DOHH2 (cell line): ENCODE measurements around the gene TMEM184A.

ENCODE experiments used
- H3F3A ChIP-seq: fragments of 200-600 bp; sonication (generic), shearing (Covaris generic); 2 replicates; pipeline ENCODE4 v1.6.0; 2016; ENCODE audit warnings: antibody characterized with exemption, mild to moderate bottlenecking; ENCODE audit not compliant: control insufficient read depth, insufficient read depth
- H3K27ac ChIP-seq: fragments of 200-600 bp; sonication (generic); 2 replicates; pipeline ENCODE4 v1.5.1; 2014; ENCODE audit warnings: low read depth, mild to moderate bottlenecking, low read length, moderate library complexity
- H3K27me3 ChIP-seq: fragments of 200-600 bp; sonication (generic); 2 replicates; pipeline ENCODE4 v1.6.1; 2014; ENCODE audit warnings: mild to moderate bottlenecking, low read length, mixed read lengths; ENCODE audit not compliant: control insufficient read depth
- H3K36me3 ChIP-seq: fragments of 200-600 bp; sonication (generic); 2 replicates; pipeline ENCODE4 v1.6.1; 2014; ENCODE audit warnings: mild to moderate bottlenecking, low read length, moderate library complexity, mixed read lengths; ENCODE audit not compliant: control insufficient read depth
- H3K4me1 ChIP-seq: fragments of 200-600 bp; sonication (generic); 2 replicates; pipeline ENCODE4 v1.6.1; 2014; ENCODE audit warnings: mild to moderate bottlenecking, low read length, mixed read lengths; ENCODE audit not compliant: control insufficient read depth
- H3K4me2 ChIP-seq: fragments of 200-600 bp; sonication (generic); 2 replicates; pipeline ENCODE4 v1.6.0; 2014; ENCODE audit warnings: mild to moderate bottlenecking, low read length, moderate library complexity
- H3K4me3 ChIP-seq: fragments of 200-600 bp; sonication (generic); 2 replicates; pipeline ENCODE4 v1.5.1; 2014; ENCODE audit warnings: mild to moderate bottlenecking, low read length, mixed read lengths
- H3K79me2 ChIP-seq: fragments of 200-600 bp; sonication (generic); 2 replicates; pipeline ENCODE4 v1.6.1; 2014; ENCODE audit warnings: mild to moderate bottlenecking, low read length, mixed read lengths; ENCODE audit not compliant: control insufficient read depth
- H3K9me2 ChIP-seq: fragments of 200-600 bp; sonication (generic); replicated peaks from 2 replicates; pipeline ENCODE4 v1.6.1; 2014; ENCODE audit warnings: mild to moderate bottlenecking, low read length, mixed read lengths; ENCODE audit not compliant: control insufficient read depth
- H3K9me3 ChIP-seq: fragments of 200-600 bp; sonication (generic); 2 replicates; pipeline ENCODE4 v1.6.1; 2014; ENCODE audit warnings: antibody characterized with exemption, low read length, mixed read lengths; ENCODE audit not compliant: control insufficient read depth, insufficient read depth
- H4K20me1 ChIP-seq: fragments of 200-600 bp; sonication (generic); 2 replicates; pipeline ENCODE4 v1.6.0; 2014; ENCODE audit warnings: low read depth, mild to moderate bottlenecking, antibody characterized with exemption, low read length, moderate library complexity; ENCODE audit not compliant: control insufficient read depth, insufficient read depth
- EZH2phosphoT487 ChIP-seq: fragments of 200-600 bp; sonication (generic); IDR thresholded peaks from 2 replicates; pipeline ENCODE4 v1.6.1; 2017; ENCODE audit warnings: borderline replicate concordance, mild to moderate bottlenecking, antibody characterized with exemption, low read length, moderate library complexity, mixed read lengths
- TF ChIP-seq, protein P1 (sequence below): fragments of 200-600 bp; sonication (generic); IDR thresholded peaks from one replicate; pipeline ENCODE4 v1.5.1; 2014; ENCODE audit warnings: antibody characterized with exemption, mild to moderate bottlenecking, low read depth, low read length; ENCODE audit not compliant: poor library complexity, severe bottlenecking

TMEM184A gene

GRCh38 chr7:1579481-1580421 lies 23.7 kb upstream of the TMEM184A start:
- no peaks in the 10 kb centered on the region for H3K79me2 ChIP-seq
- H3K27ac ChIP-seq = no peak overlapping the region
- H3K4me2 ChIP-seq = no peak overlapping the region
- H3K4me3 ChIP-seq = no peak overlapping the region
- H4K20me1 ChIP-seq = no peaks in the 10 kb centered on the region
- no peaks in the 10 kb centered on the region for H3K9me3 ChIP-seq
- H3K36me3 ChIP-seq = no peaks in the 10 kb centered on the region
- H3K4me1 ChIP-seq = 0 out of 2 replicates have a peak, but pooled peaks cover 4% of the 10 kb centered on the region
- H3K9me2 ChIP-seq = no peaks in the 10 kb centered on the region
- H3K27me3 ChIP-seq = peaks cover 5% of the 10 kb centered on the region
- TF ChIP-seq, protein P1, sequence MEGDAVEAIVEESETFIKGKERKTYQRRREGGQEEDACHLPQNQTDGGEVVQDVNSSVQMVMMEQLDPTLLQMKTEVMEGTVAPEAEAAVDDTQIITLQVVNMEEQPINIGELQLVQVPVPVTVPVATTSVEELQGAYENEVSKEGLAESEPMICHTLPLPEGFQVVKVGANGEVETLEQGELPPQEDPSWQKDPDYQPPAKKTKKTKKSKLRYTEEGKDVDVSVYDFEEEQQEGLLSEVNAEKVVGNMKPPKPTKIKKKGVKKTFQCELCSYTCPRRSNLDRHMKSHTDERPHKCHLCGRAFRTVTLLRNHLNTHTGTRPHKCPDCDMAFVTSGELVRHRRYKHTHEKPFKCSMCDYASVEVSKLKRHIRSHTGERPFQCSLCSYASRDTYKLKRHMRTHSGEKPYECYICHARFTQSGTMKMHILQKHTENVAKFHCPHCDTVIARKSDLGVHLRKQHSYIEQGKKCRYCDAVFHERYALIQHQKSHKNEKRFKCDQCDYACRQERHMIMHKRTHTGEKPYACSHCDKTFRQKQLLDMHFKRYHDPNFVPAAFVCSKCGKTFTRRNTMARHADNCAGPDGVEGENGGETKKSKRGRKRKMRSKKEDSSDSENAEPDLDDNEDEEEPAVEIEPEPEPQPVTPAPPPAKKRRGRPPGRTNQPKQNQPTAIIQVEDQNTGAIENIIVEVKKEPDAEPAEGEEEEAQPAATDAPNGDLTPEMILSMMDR = peak; percentile 98
- no peak for TF ChIP-seq EZH2phosphoT487
- H3F3A ChIP-seq = no peaks in the 10 kb centered on the region

GRCh38 chr7:1578513-1578912 lies 22.5 kb upstream of the TMEM184A start:
- H4K20me1 ChIP-seq = no peaks in the 10 kb centered on the region
- no peak overlapping the region for H3K4me3 ChIP-seq
- H3K9me3 ChIP-seq = no peaks in the 10 kb centered on the region
- H3K36me3 ChIP-seq = no peaks in the 10 kb centered on the region
- H3F3A ChIP-seq = no peaks in the 10 kb centered on the region
- no peaks in the 10 kb centered on the region for H3K79me2 ChIP-seq
- 0 out of 2 replicates have a peak, but pooled peaks cover 4% of the 10 kb centered on the region for H3K4me1 ChIP-seq
- H3K4me2 ChIP-seq = no peak overlapping the region
- H3K27ac ChIP-seq = no peak overlapping the region
- H3K27me3 ChIP-seq = peaks cover 5% of the 10 kb centered on the region
- H3K9me2 ChIP-seq = no peaks in the 10 kb centered on the region
- TF ChIP-seq, protein P1 = no peak
- no peak for TF ChIP-seq EZH2phosphoT487

DNA sequence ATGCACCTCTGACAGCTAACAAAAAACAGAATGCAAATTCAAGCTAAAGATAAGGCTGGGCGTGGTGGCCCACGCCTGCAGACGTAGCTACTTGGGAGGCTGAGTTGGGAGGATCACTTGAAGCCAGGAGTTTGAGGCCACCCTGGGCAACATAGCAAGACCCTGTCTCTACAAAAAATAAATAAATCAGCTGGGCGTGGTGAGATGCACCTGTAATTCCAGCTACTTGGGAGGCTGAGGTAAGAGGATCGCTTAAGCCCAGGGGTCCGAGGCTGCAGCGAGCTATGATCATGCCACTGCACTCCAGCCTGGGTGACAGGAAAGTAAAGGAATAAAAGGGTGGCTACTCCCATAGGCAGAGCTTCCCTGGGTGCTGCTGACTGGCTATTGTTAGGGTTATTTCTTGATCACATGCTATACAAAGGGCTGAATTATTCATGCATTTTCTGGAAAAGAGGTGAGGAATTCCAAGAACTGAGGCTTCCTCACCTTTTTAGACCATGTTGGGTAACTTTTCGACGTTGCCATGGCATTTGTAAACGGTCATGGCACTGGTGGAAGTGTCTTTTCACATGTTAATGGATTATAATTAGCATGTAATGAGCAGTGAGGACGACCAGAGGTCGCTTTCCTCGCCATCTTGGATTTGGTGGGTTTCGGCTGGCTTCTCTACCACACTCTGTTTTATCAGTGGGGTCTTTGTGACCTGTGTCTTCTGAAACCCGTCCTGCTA lies 20.7 kb upstream of the TMEM184A start:
- Histone ChIP-seq H3K9me2 (no peaks in the 10 kb centered on the region), H3K36me3 (no peaks in the 10 kb centered on the region), H3K27me3 (peaks cover 5% of the 10 kb centered on the region), H3K27ac (no peak overlapping the region), H3K79me2 (no peaks in the 10 kb centered on the region), H3K4me2 (no peak overlapping the region), H3K4me1 (peaks cover 11% of the 10 kb centered on the region), H3K9me3 (no peaks in the 10 kb centered on the region), H3F3A (peaks cover 11% of the 10 kb centered on the region; the same call in 1 of the 2 replicates), H3K4me3 (no peak overlapping the region), H4K20me1 (no peaks in the 10 kb centered on the region)
- TF ChIP-seq, protein P1 = no peak
- TF ChIP-seq EZH2phosphoT487 = no peak
